ENCODE measurements around the gene KDELR3.

Gene KDELR3

DNA sequence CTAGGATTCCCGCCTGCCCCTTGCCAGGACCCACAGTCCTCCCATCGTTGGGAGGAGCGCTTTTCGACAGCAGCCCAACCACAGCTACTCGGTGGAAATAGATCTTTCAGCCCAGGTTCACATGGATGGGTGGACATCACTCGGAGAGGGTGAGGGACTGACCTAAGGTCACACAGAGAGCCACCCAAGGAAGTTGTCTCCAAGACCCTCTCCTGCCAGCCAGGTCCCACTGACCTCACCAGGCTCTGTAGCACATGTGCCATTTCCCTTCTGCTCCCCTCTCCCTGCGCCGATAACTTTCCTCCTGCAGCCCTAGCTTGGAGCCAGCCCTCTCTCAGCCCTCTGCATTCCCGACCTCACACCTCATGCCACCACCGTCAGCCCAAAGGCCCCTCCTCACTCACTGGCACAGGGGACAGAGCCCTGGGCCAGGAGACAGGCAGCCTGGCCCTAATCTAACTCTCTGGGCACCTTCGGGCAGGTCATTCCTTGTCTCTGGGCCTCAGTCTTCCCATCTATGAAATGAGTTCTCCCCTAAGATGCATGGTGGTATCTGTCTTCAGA is 17.6 kb upstream of the KDELR3 start:
- no peaks in the 10 kb centered on the region for H3K36me3 ChIP-seq (ENCODE audit: control insufficient read depth in 2 of 2, insufficient read depth in 2 of 2, low read length in 2 of 2)
- no peak overlapping the region for H3K9ac ChIP-seq (ENCODE audit: low read depth in 1 of 2, low read length in 2 of 2)
- H3K9me3 ChIP-seq (ENCODE audit: control insufficient read depth in 2 of 2, low read length in 2 of 2), result no peaks in the 10 kb centered on the region
- H3K27me3 ChIP-seq (ENCODE audit: control insufficient read depth in 2 of 2, insufficient read depth in 2 of 2, low read length in 2 of 2), result peaks cover 32 to 35% of the 10 kb centered on the region in 2 donors
- H3K4me3 ChIP-seq (ENCODE audit: low read length in 2 of 2), result no peak overlapping the region
- peaks cover 3 to 6% of the 10 kb centered on the region in 2 donors for H3K4me1 ChIP-seq (ENCODE audit: control insufficient read depth in 2 of 2, insufficient read depth in 2 of 2, low read length in 2 of 2)
- H3K27ac ChIP-seq (ENCODE audit: low read depth in 2 of 2, low read length in 2 of 2), result no peak overlapping the region

DNA sequence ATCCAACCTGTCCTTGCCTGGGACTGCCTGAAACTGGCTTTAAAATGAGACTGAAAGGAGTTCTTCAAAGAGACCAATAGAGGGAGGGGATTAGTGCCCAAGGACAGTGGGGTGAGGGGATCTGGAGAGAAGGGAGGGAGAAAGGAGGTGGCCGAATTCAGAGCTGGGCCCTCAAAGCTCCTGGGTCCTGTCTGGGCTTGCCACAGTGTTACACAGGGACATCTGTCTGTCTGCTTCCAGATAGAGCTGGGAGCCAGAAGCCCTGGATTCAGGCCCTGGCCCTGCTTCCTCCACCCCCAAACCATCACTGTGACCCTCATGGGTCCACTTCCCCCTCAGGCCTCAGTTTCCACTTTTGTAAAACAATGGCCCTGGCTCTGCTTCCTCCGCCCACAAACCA is 16.5 kb upstream of the KDELR3 start:
- H3K4me1 ChIP-seq (ENCODE audit: control insufficient read depth in 2 of 2, insufficient read depth in 2 of 2, low read length in 2 of 2), result peaks cover 3 to 6% of the 10 kb centered on the region in 2 donors
- H3K4me3 ChIP-seq (ENCODE audit: low read length in 2 of 2), result no peak overlapping the region
- H3K27ac ChIP-seq (ENCODE audit: low read depth in 2 of 2, low read length in 2 of 2), result no peak overlapping the region
- no peaks in the 10 kb centered on the region for H3K9me3 ChIP-seq (ENCODE audit: control insufficient read depth in 2 of 2, low read length in 2 of 2)
- no peak overlapping the region for H3K9ac ChIP-seq (ENCODE audit: low read depth in 1 of 2, low read length in 2 of 2)
- H3K27me3 ChIP-seq (ENCODE audit: control insufficient read depth in 2 of 2, insufficient read depth in 2 of 2, low read length in 2 of 2), result peaks cover 30 to 39% of the 10 kb centered on the region in 2 donors
- no peaks in the 10 kb centered on the region for H3K36me3 ChIP-seq (ENCODE audit: control insufficient read depth in 2 of 2, insufficient read depth in 2 of 2, low read length in 2 of 2)

DNA sequence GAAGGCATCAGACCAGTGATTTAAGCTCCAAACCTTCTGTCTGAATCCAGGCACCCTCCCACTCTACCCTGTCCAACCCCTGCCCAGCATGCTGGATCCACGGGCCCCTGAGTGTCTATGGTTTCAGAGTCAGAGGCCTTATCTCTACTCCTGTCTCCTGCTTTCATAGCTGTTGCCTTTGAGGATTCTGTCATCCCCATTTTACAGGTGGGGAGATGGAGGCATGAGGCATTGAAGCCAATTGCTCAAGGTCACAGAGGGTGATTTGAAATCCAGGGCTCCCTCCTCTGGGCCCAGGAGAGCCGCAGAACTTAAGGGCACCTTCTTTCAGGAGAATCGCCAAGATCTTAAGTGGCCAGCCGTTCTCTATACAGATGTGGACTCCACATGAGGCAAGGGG is 16.0 kb upstream of the KDELR3 start:
- Histone ChIP-seq H3K9ac (ENCODE audit: low read depth in 1 of 2, low read length in 2 of 2) (no peak overlapping the region), H3K36me3 (ENCODE audit: control insufficient read depth in 2 of 2, insufficient read depth in 2 of 2, low read length in 2 of 2) (no peaks in the 10 kb centered on the region), H3K4me1 (ENCODE audit: control insufficient read depth in 2 of 2, insufficient read depth in 2 of 2, low read length in 2 of 2) (peaks cover 3 to 6% of the 10 kb centered on the region in 2 donors), H3K27ac (ENCODE audit: low read depth in 2 of 2, low read length in 2 of 2) (no peak overlapping the region), H3K4me3 (ENCODE audit: low read length in 2 of 2) (no peak overlapping the region), H3K27me3 (ENCODE audit: control insufficient read depth in 2 of 2, insufficient read depth in 2 of 2, low read length in 2 of 2) (peaks cover 34 to 43% of the 10 kb centered on the region in 2 donors), H3K9me3 (ENCODE audit: control insufficient read depth in 2 of 2, low read length in 2 of 2) (no peaks in the 10 kb centered on the region)

DNA sequence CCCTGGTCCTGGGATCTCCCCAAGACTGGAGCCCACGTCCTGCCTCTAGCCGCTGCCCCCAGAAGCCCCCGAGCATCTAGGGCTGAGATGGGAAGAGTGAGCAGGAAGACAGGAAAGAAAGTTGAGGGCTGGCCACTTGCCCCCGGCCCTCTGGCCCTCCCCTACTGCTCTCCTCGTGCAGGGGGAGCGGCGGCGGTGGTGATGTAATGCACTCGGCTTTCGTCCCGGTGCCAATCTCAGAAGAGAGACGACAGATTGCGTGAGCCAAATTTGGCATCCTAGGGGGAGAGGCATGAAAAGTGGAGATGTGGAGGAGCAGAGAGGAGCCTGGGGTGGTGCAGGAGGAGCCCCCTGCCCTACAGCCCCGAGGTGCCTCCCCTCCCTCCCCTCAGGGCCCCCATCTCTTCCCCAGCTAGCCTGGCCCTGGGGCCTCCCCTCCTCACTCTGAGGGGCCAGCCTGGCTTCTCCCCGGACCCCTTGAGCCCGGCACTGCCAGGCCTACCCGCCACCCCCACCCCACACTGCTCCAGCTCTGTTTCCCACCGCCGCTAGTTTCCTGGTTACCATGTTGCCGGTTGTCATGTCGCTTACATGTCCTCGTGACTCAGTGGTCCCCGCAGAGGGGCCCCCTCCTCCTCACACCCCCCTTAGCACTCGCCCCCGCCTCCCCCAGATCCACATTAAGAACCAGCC is 15.4 kb upstream of the KDELR3 start:
- Histone ChIP-seq H3K9me3 (ENCODE audit: control insufficient read depth in 2 of 2, low read length in 2 of 2) (no peaks in the 10 kb centered on the region), H3K27me3 (ENCODE audit: control insufficient read depth in 2 of 2, insufficient read depth in 2 of 2, low read length in 2 of 2) (peaks cover 41 to 50% of the 10 kb centered on the region in 2 donors), H3K36me3 (ENCODE audit: control insufficient read depth in 2 of 2, insufficient read depth in 2 of 2, low read length in 2 of 2) (no peaks in the 10 kb centered on the region), H3K9ac (ENCODE audit: low read depth in 1 of 2, low read length in 2 of 2) (no peak overlapping the region), H3K27ac (ENCODE audit: low read depth in 2 of 2, low read length in 2 of 2) (no peak overlapping the region), H3K4me3 (ENCODE audit: low read length in 2 of 2) (no peak overlapping the region), H3K4me1 (ENCODE audit: control insufficient read depth in 2 of 2, insufficient read depth in 2 of 2, low read length in 2 of 2) (peaks cover 3 to 6% of the 10 kb centered on the region in 2 donors)

DNA sequence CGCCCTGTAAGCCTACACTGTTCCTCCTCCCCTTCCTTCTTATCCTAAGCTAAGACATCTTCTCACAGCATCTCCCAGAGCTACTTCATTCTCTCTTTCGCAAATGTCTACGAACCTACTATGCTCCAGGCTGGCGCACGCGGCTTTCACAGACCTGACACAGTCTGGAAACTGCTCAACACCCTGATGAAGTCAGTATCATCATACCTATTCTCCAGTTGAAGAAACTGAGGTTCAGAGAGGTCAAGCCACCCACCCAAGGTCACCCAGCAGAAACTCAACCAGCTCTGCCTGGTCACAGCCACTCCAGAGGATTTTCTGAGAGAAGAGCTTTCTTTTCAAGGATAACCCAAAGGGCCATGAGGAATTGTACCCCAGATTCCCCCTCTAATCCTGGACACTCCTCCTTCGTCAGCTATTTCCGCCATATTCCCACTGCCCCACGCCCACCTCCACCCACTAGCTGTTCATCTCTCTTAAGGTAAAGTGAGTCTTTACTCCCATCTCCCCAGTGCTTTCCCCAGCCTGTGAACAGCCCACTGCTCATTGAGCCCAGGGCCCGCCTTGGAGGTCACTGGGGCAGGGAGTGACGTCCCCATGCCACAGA is 14.7 kb upstream of the KDELR3 start:
- no peaks in the 10 kb centered on the region for H3K9me3 ChIP-seq (ENCODE audit: control insufficient read depth in 2 of 2, low read length in 2 of 2)
- H3K27ac ChIP-seq (ENCODE audit: low read depth in 2 of 2, low read length in 2 of 2), result no peak overlapping the region
- no peak overlapping the region for H3K9ac ChIP-seq (ENCODE audit: low read depth in 1 of 2, low read length in 2 of 2)
- peaks cover 3 to 6% of the 10 kb centered on the region in 2 donors for H3K4me1 ChIP-seq (ENCODE audit: control insufficient read depth in 2 of 2, insufficient read depth in 2 of 2, low read length in 2 of 2)
- no peak overlapping the region for H3K4me3 ChIP-seq (ENCODE audit: low read length in 2 of 2)
- H3K27me3 ChIP-seq (ENCODE audit: control insufficient read depth in 2 of 2, insufficient read depth in 2 of 2, low read length in 2 of 2), result peaks cover 43 to 54% of the 10 kb centered on the region in 2 donors
- H3K36me3 ChIP-seq (ENCODE audit: control insufficient read depth in 2 of 2, insufficient read depth in 2 of 2, low read length in 2 of 2), result no peaks in the 10 kb centered on the region

DNA sequence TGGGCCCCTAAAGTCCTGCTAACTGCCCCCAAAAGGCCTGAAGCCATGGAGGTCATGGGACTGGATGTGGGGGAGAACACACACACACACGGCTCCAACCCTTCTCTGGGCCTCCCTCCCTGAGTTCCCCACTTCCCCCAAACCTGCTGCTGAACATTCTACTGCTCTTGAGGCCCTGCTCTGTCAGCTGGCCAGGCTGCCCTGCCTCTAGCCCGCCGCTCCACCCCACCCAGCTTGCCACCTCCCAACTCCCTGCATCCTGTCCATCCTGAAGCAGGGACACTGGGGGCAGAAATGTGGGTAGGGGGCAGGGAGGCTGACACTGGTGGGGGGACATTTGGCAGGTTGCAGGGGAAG is 13.9 kb upstream of the KDELR3 start:
- Histone ChIP-seq H3K9ac (ENCODE audit: low read depth in 1 of 2, low read length in 2 of 2) (no peak overlapping the region), H3K4me1 (ENCODE audit: control insufficient read depth in 2 of 2, insufficient read depth in 2 of 2, low read length in 2 of 2) (peaks cover 3 to 6% of the 10 kb centered on the region in 2 donors), H3K4me3 (ENCODE audit: low read length in 2 of 2) (no peak overlapping the region), H3K36me3 (ENCODE audit: control insufficient read depth in 2 of 2, insufficient read depth in 2 of 2, low read length in 2 of 2) (no peaks in the 10 kb centered on the region), H3K9me3 (ENCODE audit: control insufficient read depth in 2 of 2, low read length in 2 of 2) (no peaks in the 10 kb centered on the region), H3K27me3 (ENCODE audit: control insufficient read depth in 2 of 2, insufficient read depth in 2 of 2, low read length in 2 of 2) (peaks cover 49 to 61% of the 10 kb centered on the region in 2 donors), H3K27ac (ENCODE audit: low read depth in 2 of 2, low read length in 2 of 2) (no peak overlapping the region)

DNA sequence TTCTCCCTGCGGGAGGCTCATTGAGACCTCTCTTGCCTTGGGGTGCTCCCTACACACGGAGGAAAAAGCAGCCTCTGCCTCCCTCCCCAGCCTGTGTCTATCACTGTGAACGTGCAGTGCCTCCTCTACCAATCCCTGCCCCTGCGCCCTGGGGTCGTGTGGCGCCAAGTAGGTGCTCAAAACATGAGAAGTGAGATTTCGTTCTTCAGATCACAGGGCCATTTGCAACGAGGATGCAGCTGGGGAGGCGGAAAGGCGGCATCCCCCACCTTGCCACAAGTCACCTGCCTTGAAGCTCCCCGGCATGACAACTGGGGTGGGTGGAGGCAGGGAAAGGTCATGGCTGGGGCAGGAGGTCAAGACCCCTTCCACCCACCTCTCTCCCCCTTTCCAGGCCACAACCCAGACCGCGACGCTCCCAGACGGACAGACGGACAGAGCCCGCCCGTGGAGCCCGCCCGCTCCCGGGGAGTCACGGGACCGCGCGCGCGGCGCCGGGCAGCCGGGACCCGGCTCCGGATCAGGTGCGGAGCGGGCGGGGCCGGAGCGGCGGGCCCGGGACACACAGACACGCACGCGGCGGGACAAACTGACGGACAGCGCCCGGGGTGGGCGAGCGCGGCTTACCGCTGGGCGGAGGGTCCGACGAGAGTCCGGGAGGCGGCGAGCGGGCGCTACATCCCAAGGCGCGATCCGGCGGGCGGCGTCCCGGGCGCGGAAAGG is 13.4 kb upstream of the KDELR3 start:
- Histone ChIP-seq H3K4me1 (ENCODE audit: control insufficient read depth in 2 of 2, insufficient read depth in 2 of 2, low read length in 2 of 2) (peaks cover 3 to 6% of the 10 kb centered on the region in 2 donors), H3K4me3 (ENCODE audit: low read length in 2 of 2) (peak overlapping the region in 1 of 2 donors; percentile 43), H3K9ac (ENCODE audit: low read depth in 1 of 2, low read length in 2 of 2) (no peak overlapping the region), H3K9me3 (ENCODE audit: control insufficient read depth in 2 of 2, low read length in 2 of 2) (no peaks in the 10 kb centered on the region), H3K27ac (ENCODE audit: low read depth in 2 of 2, low read length in 2 of 2) (no peak overlapping the region), H3K36me3 (ENCODE audit: control insufficient read depth in 2 of 2, insufficient read depth in 2 of 2, low read length in 2 of 2) (no peaks in the 10 kb centered on the region), H3K27me3 (ENCODE audit: control insufficient read depth in 2 of 2, insufficient read depth in 2 of 2, low read length in 2 of 2) (peaks cover 54 to 61% of the 10 kb centered on the region in 2 donors)

DNA sequence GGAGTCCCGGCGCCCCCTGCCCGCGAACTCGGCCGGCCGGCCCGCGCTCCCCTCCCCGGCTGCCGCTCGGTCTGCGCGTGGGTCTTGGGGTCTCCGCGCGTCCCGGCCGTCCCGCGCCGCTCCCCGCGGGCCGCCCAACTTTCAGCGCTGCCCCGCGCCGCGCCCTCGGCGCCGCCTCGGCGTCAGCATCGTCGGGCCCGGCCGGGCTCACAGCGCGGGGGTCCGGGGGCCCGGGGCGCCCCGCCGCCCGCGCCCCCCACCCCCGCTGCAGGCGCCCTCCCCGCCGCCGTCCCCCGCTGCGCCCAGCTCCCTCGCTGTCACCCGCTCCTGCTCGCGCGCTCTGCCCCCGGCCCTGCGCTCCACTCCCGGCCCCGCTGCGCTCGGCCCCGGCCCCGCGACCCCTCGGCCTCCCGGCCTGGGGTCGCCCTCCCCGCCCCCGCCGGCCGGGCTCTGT is 12.8 kb upstream of the KDELR3 start, which contains the start of gene KCNJ4:
TSS of gene KCNJ4 (minus strand) at position 124 of the 454 bp plus-strand sequence. CDS start 27,067 bp downstream, outside the sequence.
- Histone ChIP-seq H3K9ac (ENCODE audit: low read depth in 1 of 2, low read length in 2 of 2) (no peak within 1 kb of the TSS), H3K4me1 (ENCODE audit: control insufficient read depth in 2 of 2, insufficient read depth in 2 of 2, low read length in 2 of 2) (peaks cover 3 to 6% of the 10 kb centered on the region in 2 donors), H3K9me3 (ENCODE audit: control insufficient read depth in 2 of 2, low read length in 2 of 2) (no peaks in the 10 kb centered on the region), H3K27me3 (ENCODE audit: control insufficient read depth in 2 of 2, insufficient read depth in 2 of 2, low read length in 2 of 2) (peaks cover 54 to 56% of the 10 kb centered on the region in 2 donors), H3K36me3 (ENCODE audit: control insufficient read depth in 2 of 2, insufficient read depth in 2 of 2, low read length in 2 of 2) (no peaks in the 10 kb centered on the region), H3K27ac (ENCODE audit: low read depth in 2 of 2, low read length in 2 of 2) (no peak within 1 kb of the TSS), H3K4me3 (ENCODE audit: low read length in 2 of 2) (peak within 1 kb of the TSS in 1 of 2 donors; percentile 43)

DNA sequence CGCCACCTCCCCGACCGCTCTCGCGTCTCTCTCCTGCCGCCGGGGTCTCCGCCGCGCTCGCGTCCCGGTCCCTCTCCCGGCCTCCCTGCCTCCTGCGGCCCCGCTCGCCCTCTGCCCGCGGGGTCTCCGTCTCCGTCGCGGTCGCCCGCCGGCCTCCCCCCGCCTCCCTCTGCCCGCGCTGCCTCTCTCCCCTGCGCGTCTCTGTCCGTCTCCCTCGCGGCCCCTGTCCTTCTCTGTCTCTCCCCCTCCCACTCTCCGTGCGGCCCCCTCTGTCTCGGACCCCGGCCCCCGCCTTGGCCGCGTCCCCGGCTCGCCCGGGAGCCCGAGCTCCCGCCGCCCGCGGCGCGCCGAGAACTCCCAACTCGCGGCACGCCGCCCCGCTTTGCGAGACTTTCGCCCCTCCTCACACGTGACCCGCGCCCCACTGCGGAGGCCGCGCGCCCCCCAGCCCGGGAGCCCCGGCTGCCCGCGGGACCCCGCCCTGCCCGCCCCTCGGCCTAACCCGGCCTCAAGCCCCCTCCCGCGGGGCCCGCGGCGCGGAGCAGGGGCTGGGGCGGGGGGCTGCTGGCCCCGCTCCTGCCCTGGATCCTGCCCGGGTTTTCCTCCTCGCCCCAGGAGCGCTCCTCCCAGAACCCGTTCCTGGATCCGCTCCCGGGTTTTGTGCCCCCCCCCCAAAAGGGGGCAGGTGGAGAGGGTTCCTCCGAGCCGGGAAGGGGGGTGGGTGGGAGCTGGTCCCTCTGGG is 12.2 kb upstream of the KDELR3 start:
- H3K9ac ChIP-seq (ENCODE audit: low read depth in 1 of 2, low read length in 2 of 2), result no peak overlapping the region
- H3K36me3 ChIP-seq (ENCODE audit: control insufficient read depth in 2 of 2, insufficient read depth in 2 of 2, low read length in 2 of 2), result no peaks in the 10 kb centered on the region
- no peak overlapping the region for H3K27ac ChIP-seq (ENCODE audit: low read depth in 2 of 2, low read length in 2 of 2)
- peaks cover 3 to 6% of the 10 kb centered on the region in 2 donors for H3K4me1 ChIP-seq (ENCODE audit: control insufficient read depth in 2 of 2, insufficient read depth in 2 of 2, low read length in 2 of 2)
- H3K4me3 ChIP-seq (ENCODE audit: low read length in 2 of 2), result peak overlapping the region in 1 of 2 donors; percentile 14
- H3K9me3 ChIP-seq (ENCODE audit: control insufficient read depth in 2 of 2, low read length in 2 of 2), result no peaks in the 10 kb centered on the region
- H3K27me3 ChIP-seq (ENCODE audit: control insufficient read depth in 2 of 2, insufficient read depth in 2 of 2, low read length in 2 of 2), result peaks cover 55 to 59% of the 10 kb centered on the region in 2 donors
